ENCODE data around the gene NDUFS3. TPM values are rescaled to one million over a fixed set of nuclear protein-coding genes. Genes with fewer than 3 reads are reported as not detected.
A peak's percentile ranks its signal among the peaks of the same experiment; 100 is the strongest.

NDUFS3 gene
- total and polyA plus RNA-seq, 4 donors, result 65.0 to 172 (median 148) TPM

DNA sequence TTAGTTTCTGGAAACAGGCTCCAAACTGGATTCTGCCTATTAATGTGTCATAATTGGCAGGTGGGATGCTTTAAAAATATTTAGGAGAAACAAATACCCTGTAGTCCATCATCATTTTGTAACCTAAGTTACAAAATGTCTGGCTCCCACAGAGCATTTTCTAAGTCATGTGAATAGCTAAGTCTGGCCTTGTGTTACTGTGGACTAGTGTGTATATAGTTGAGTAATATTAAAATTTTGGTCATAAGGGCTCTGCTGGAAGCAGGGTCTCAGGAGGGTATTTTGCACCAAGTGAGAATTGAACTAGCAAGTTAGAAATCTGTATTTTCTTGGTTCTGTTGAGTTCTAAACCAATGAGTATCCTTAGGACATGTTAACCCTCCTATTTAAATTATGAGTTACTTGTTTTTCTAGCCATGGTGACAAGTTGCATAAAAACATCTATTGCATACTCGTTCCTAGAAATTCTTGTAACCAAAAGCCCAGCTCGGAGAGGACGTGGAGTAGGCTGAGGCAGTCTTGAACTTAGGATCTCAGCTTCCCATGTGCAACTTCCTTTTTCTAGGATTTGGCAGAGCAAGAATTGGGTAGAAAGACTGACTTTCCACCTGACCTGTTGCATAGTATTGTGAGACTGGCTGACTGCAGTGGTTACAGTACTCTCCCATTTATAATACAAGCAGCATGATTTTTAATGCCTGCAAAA is 8.1 kb upstream of the NDUFS3 start:
- 100% methylated on average over 1 of the region's 3 CpGs for WGBS (ENCODE audit: insufficient coverage)
- H3K9me3 ChIP-seq (ENCODE audit: control insufficient read depth, insufficient read depth, low read length), result no peaks in the 10 kb centered on the region
- no peaks in the 10 kb centered on the region for H3K27me3 ChIP-seq (ENCODE audit: control insufficient read depth, insufficient read depth, low read length)
- H3K36me3 ChIP-seq (ENCODE audit: control insufficient read depth, insufficient read depth, low read length), result peaks cover 47% of the 10 kb centered on the region
- no peak overlapping the region for H3K4me3 ChIP-seq (ENCODE audit: low read depth, low read length)
- no peak overlapping the region for H3K27ac ChIP-seq (ENCODE audit: low read depth, low read length)
- H3K4me1 ChIP-seq (ENCODE audit: control insufficient read depth, insufficient read depth, low read length), result peaks cover 18% of the 10 kb centered on the region
- no peak for DNase-seq (ENCODE audit: low read depth in 4 of 6, low spot score in 6 of 6)

DNA sequence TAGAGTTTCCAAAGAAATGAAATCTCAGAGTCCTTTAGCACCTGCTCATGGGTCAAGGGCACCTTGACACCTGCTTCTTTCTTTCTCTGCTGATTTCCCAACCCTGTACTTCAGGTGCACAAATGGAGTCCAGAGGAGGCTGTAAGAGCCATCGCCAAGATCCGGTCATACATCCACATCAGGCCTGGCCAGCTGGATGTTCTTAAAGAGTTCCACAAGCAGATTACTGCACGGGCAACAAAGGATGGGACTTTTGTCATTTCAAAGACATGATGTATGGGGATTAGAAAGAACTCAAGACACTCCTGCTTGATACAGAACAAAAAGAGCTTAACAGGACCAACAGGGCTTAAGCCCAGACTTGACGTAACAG is 7.5 kb upstream of the NDUFS3 start:
- Histone ChIP-seq H3K9me3 (ENCODE audit: control insufficient read depth, insufficient read depth, low read length) (no peaks in the 10 kb centered on the region), H3K4me1 (ENCODE audit: control insufficient read depth, insufficient read depth, low read length) (peaks cover 12% of the 10 kb centered on the region), H3K27ac (ENCODE audit: low read depth, low read length) (no peak overlapping the region), H3K27me3 (ENCODE audit: control insufficient read depth, insufficient read depth, low read length) (no peaks in the 10 kb centered on the region), H3K4me3 (ENCODE audit: low read depth, low read length) (no peak overlapping the region), H3K36me3 (ENCODE audit: control insufficient read depth, insufficient read depth, low read length) (peaks cover 52% of the 10 kb centered on the region)
- no peak for DNase-seq (ENCODE audit: low read depth in 4 of 6, low spot score in 6 of 6)
- WGBS (ENCODE audit: insufficient coverage), result 69% methylated on average over 3 of the region's 4 CpGs

DNA sequence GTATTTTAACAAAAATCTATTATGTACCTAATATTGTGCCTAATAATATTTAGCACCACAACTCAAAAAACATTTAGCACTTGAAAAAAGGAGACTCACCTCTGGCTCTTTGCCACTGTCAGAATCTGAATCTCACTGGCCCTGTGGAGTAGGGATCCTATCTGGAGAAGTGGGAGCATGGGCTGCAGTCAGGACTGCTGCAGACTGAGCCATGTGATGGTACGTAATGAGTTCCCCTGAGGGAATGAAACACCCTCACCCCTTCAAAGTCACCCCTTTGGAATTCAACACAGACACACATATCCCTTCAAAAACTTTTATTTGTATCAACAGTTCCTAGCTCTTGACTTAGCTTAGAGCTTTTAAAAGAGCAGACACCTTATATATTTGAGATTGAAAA is 7.0 kb upstream of the NDUFS3 start:
- DNase-seq (ENCODE audit: low read depth in 4 of 6, low spot score in 6 of 6), result no peak
- H3K27me3 ChIP-seq (ENCODE audit: control insufficient read depth, insufficient read depth, low read length), result no peaks in the 10 kb centered on the region
- WGBS (ENCODE audit: insufficient coverage), result no CpG with 5 or more reads among the region's 1 CpG
- H3K4me1 ChIP-seq (ENCODE audit: control insufficient read depth, insufficient read depth, low read length), result peaks cover 11% of the 10 kb centered on the region
- peaks cover 55% of the 10 kb centered on the region for H3K36me3 ChIP-seq (ENCODE audit: control insufficient read depth, insufficient read depth, low read length)
- no peak overlapping the region for H3K4me3 ChIP-seq (ENCODE audit: low read depth, low read length)
- no peaks in the 10 kb centered on the region for H3K9me3 ChIP-seq (ENCODE audit: control insufficient read depth, insufficient read depth, low read length)
- H3K27ac ChIP-seq (ENCODE audit: low read depth, low read length), result no peak overlapping the region

DNA sequence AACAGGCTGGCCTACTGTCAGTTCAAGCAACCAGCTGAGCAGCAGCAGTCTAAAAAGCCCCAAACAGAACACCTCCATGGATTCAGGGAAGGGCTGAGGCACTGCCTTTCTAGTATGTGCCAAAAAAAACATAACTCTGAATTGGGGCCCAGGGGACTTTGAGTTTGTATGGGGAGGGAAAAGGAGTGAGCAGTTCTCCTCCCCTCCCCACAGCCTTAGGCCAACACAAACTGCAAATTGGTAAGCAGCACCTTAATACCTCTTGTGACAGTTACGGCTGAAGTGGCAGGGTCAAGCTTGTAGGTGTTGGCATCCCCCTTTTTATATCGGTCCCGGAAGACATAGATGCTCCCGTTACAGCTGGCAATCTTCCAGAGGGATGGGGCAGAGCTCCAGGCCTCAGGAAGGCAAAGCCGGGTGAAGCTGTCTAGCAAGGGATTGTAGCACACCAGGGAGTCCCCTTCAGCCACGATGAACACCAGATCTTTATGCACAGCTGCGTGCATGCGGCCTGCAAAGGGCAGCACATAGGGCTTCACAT is 6.1 kb upstream of the NDUFS3 start:
- no peaks in the 10 kb centered on the region for H3K9me3 ChIP-seq (ENCODE audit: control insufficient read depth, insufficient read depth, low read length)
- H3K36me3 ChIP-seq (ENCODE audit: control insufficient read depth, insufficient read depth, low read length), result peaks cover 52% of the 10 kb centered on the region
- no peaks in the 10 kb centered on the region for H3K27me3 ChIP-seq (ENCODE audit: control insufficient read depth, insufficient read depth, low read length)
- no peak overlapping the region for H3K27ac ChIP-seq (ENCODE audit: low read depth, low read length)
- H3K4me3 ChIP-seq (ENCODE audit: low read depth, low read length), result no peak overlapping the region
- peaks cover 17% of the 10 kb centered on the region for H3K4me1 ChIP-seq (ENCODE audit: control insufficient read depth, insufficient read depth, low read length)
- DNase-seq (ENCODE audit: low read depth in 4 of 6, low spot score in 6 of 6), result peak in 1 of 6 donors; percentile 22
- 20% methylated on average over 6 of the region's 8 CpGs for WGBS (ENCODE audit: insufficient coverage)

DNA sequence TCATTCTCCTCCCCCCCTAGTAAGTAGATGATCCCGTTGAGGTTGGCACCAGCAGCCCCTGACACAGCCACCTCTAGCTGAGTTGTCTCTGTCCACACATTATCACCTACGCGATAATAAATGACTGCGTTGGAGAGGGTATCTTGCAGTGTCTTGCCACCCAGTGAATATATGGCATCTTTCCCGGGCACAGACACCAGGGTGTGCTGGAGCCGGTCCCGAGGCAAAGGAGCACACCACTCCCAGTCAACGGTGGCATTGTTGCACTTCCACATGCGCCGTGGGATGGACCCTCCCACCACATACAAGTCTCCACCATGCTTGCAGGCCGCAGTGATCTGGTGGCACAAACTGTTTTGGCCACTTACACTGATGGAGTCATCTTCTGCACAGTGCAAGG is 5.6 kb upstream of the NDUFS3 start:
- Histone ChIP-seq H3K36me3 (ENCODE audit: control insufficient read depth, insufficient read depth, low read length) (peaks cover 50% of the 10 kb centered on the region), H3K9me3 (ENCODE audit: control insufficient read depth, insufficient read depth, low read length) (no peaks in the 10 kb centered on the region), H3K27me3 (ENCODE audit: control insufficient read depth, insufficient read depth, low read length) (no peaks in the 10 kb centered on the region), H3K27ac (ENCODE audit: low read depth, low read length) (no peak overlapping the region), H3K4me1 (ENCODE audit: control insufficient read depth, insufficient read depth, low read length) (peaks cover 22% of the 10 kb centered on the region), H3K4me3 (ENCODE audit: low read depth, low read length) (no peak overlapping the region)
- 75% methylated on average over 7 of the region's 11 CpGs for WGBS (ENCODE audit: insufficient coverage)
- DNase-seq (ENCODE audit: low read depth in 4 of 6, low spot score in 6 of 6), result no peak

DNA sequence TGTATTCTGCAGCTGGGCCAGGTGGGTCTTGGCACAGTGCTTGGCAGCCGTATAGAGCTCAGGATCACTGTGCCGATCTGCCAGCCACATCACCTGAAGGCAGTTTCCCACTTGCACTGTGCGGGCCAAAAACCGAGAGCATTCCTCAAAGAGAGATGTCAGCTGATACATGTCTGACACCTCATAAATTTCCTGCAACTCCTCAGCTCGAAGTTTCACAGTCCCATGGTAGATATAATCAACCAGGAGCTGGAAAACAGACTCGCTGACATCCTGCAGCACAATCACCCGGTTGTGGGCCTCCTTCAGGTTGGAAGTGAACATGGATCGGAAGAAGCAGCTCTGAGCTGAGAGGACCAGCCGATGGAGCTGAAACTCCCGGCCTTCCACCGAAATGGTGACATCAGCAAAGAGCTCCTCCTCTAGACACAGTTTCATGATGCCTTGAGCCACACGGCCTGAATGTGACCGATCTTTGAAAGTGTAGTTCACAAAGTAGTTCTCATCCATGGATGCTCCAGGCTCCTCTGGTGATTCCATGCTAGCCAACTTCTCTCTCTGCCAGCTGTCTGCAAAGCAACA is 1.3 kb upstream of the NDUFS3 start:
- Histone ChIP-seq H3K27ac (ENCODE audit: low read depth, low read length) (peak overlapping the region; percentile 87), H3K27me3 (ENCODE audit: control insufficient read depth, insufficient read depth, low read length) (no peaks in the 10 kb centered on the region), H3K36me3 (ENCODE audit: control insufficient read depth, insufficient read depth, low read length) (peaks cover 60% of the 10 kb centered on the region), H3K9me3 (ENCODE audit: control insufficient read depth, insufficient read depth, low read length) (no peaks in the 10 kb centered on the region), H3K4me3 (ENCODE audit: low read depth, low read length) (peak overlapping the region; percentile 82), H3K4me1 (ENCODE audit: control insufficient read depth, insufficient read depth, low read length) (peaks cover 28% of the 10 kb centered on the region)
- WGBS (ENCODE audit: insufficient coverage), result 69% methylated on average over 10 of the region's 13 CpGs
- DNase-seq (ENCODE audit: low read depth in 4 of 6, low spot score in 6 of 6), result no peak

DNA sequence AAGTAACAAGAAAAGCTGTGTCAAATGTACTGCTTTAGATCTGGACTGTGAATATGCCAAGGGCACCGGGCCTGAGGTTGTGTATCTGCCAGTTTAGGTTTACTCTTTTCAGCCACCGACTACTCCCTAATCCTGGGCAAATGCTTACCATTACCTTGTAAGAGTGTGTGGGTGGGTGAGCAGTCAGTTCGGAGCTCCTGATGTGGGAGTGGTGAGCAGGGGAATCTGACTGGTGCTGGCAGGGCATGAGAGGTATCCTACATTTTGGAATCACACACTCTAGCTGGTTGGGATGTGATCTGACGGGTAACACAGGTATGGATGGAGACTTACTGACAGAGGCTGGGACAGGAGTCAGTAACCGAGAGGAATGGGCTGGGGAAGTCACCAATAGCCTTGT is 5.0 kb downstream of the NDUFS3 start:
- Histone ChIP-seq H3K27me3 (ENCODE audit: control insufficient read depth, insufficient read depth, low read length) (no peaks in the 10 kb centered on the region), H3K36me3 (ENCODE audit: control insufficient read depth, insufficient read depth, low read length) (peaks cover 87% of the 10 kb centered on the region), H3K27ac (ENCODE audit: low read depth, low read length) (no peak overlapping the region), H3K4me1 (ENCODE audit: control insufficient read depth, insufficient read depth, low read length) (peaks cover 42% of the 10 kb centered on the region), H3K4me3 (ENCODE audit: low read depth, low read length) (no peak overlapping the region), H3K9me3 (ENCODE audit: control insufficient read depth, insufficient read depth, low read length) (no peaks in the 10 kb centered on the region)
- no peak for DNase-seq (ENCODE audit: low read depth in 4 of 6, low spot score in 6 of 6)
- 92% methylated on average over 3 of the region's 5 CpGs for WGBS (ENCODE audit: insufficient coverage)

DNA sequence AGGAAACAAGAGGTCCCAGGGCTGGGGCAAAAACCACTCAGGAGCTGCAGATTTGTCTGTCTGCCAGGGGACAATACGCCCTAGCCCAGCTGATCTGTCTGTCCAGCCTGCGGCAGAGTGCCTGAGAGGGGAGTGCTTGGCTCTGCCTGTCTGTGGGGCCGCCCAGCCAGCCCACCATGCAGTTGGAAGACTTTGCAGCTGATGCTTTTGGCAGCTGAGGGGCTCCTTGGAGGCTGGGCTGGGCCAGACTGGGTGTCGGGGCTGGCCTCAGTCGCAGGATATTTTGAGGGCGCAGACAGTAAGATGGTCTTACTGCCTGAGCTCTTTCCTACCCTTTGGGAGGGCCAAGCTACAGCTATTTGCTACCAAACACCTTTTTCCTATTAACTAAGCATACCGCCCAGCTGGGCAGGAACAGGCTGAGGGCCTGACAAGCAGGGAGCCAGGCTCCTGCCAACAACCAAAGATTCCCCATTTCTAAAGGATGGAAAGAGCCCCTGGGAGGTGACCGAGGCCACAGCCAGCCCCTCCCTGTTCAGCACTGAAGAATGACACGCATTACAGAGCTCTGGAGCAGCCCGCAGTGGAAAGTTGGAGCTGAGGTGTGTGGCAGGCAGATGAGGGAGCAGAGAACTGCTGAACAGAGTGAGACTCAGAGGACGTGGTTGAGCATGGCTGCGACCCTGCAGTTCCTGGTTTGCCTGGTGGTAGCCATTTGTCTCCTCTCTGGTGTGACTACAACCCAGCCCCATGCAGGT is 7.4 kb downstream of the NDUFS3 start, which contains the start of gene FAM180B:
Gene FAM180B (plus strand): TSS at position 581 of the 758 bp plus-strand sequence. CDS start 91 bp downstream, at position 672.
- Histone ChIP-seq H3K9me3 (ENCODE audit: control insufficient read depth, insufficient read depth, low read length) (no peaks in the 10 kb centered on the region), H3K4me1 (ENCODE audit: control insufficient read depth, insufficient read depth, low read length) (peaks cover 56% of the 10 kb centered on the region), H3K27ac (ENCODE audit: low read depth, low read length) (peak within 1 kb of the TSS; percentile 65), H3K27me3 (ENCODE audit: control insufficient read depth, insufficient read depth, low read length) (no peaks in the 10 kb centered on the region), H3K4me3 (ENCODE audit: low read depth, low read length) (no peak within 1 kb of the TSS), H3K36me3 (ENCODE audit: control insufficient read depth, insufficient read depth, low read length) (peaks cover 89% of the 10 kb centered on the region)
- peak in 2 of 6 donors; percentile 45 to 79 for DNase-seq (ENCODE audit: low read depth in 4 of 6, low spot score in 6 of 6)
- 54% methylated on average over 11 of the region's 12 CpGs for WGBS (ENCODE audit: insufficient coverage)

DNA sequence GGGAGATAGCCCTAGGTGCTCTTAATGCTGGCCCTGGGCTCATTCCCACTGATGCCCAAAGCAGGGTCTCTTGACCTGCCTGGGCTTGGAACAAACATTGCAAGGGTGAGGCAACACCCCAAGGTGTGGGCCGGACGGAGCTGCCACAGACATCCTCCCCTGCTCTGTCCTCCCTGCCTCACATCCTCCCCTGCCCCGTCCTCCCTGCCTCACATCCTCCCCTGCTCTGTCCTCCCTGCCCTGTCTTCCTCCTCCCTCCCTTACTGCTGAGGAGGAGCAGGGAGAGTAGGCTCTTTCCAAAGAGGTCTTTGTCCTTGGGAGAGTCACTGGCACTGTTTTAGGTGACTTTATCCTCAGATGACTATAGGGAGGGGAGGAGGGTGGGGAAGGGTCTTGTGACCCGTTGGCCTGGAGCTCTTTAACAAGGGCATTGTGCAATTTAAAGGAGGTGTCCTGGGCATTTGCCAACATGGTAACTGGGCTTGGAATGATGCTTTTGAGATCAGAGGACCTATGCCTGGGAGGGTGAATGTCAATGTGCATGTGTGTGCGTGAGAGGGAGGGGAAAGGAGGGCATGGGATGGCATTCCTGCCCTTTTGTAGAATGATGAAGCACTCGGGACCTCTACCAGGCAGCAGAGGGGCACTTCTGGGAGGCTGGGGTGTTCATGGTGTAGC is 8.3 kb downstream of the NDUFS3 start:
- H3K4me1 ChIP-seq (ENCODE audit: control insufficient read depth, insufficient read depth, low read length), result peaks cover 64% of the 10 kb centered on the region
- peak overlapping the region; percentile 65 for H3K27ac ChIP-seq (ENCODE audit: low read depth, low read length)
- no peaks in the 10 kb centered on the region for H3K27me3 ChIP-seq (ENCODE audit: control insufficient read depth, insufficient read depth, low read length)
- DNase-seq (ENCODE audit: low read depth in 4 of 6, low spot score in 6 of 6), result no peak
- H3K36me3 ChIP-seq (ENCODE audit: control insufficient read depth, insufficient read depth, low read length), result peaks cover 85% of the 10 kb centered on the region
- H3K9me3 ChIP-seq (ENCODE audit: control insufficient read depth, insufficient read depth, low read length), result no peaks in the 10 kb centered on the region
- 73% methylated on average over 5 of the region's 6 CpGs for WGBS (ENCODE audit: insufficient coverage)
- no peak overlapping the region for H3K4me3 ChIP-seq (ENCODE audit: low read depth, low read length)

All from spinal cord (tissue), 10 donors.